Right ventricle myocardium superior (tissue), 1 donor: ENCODE data around the gene UFD1. TPM values are rescaled to one million over a fixed set of nuclear protein-coding genes. Genes with fewer than 3 reads are reported as not detected.
A peak's percentile ranks its signal among the peaks of the same experiment; 100 is the strongest.

ENCODE experiments used
- ATAC-seq: fragments of 200-7000 bp; cut with Tn5 transposase; one replicate; pipeline ENCODE4 v1.9.1; 2020; ENCODE audit warnings: mild to moderate bottlenecking; ENCODE audit not compliant: poor library complexity
- DNase-seq: peaks from one replicate; pipeline ENCODE4 v3.0.0-alpha.2; 2020
- intact Hi-C: fragments of 100-400 bp; cut with DNase I; formaldehyde crosslinking; loops from one replicate; pipeline ENCODE4 v1.11.2; 2022
- total RNA-seq: library from RNA; stranded (reverse); fragmentation: NEBNext Ultra II Directional; extraction: Animal tissue kit (Norgen Biotek cat#: 25700); gene quantifications from one replicate; pipeline ENCODE4 v1.2.1, GENCODE V29; 2021
- donor health status: DM: no; HTN: yes; CAD: no; lungs with severe emphysema.

The UFD1 gene
- total RNA-seq, 1 donor from 2014 or later = 43.5 TPM

- ATAC-seq (no peak), DNase-seq (peak; percentile 13)
- intact Hi-C loops = no loop called here
Measured at GRCh38 chr22:19517919-19518611, 39.1 kb upstream of the UFD1 start.

- DNase-seq = peak; percentile 34
- ATAC-seq = no peak
- intact Hi-C loops = no loop called here
Measured at GRCh38 chr22:19517171-19517500, 38.1 kb upstream of the UFD1 start.

GRCh38 chr22:19516378-19517170 is 37.6 kb upstream of the UFD1 start:
- DNase-seq (peak; percentile 30), ATAC-seq (no peak)
- intact Hi-C loops = no loop called here

GRCh38 chr22:19515654-19516377 is 36.8 kb upstream of the UFD1 start:
- intact Hi-C loops = no loop called here
- DNase-seq (peak; percentile 21), ATAC-seq (no peak)

- DNase-seq (peak; percentile 22), ATAC-seq (no peak)
- intact Hi-C loops = no loop called here
Measured at GRCh38 chr22:19514831-19515565, 36.0 kb upstream of the UFD1 start.

GRCh38 chr22:19513823-19514222 is 34.8 kb upstream of the UFD1 start:
- DNase-seq (no peak), ATAC-seq (no peak)
- intact Hi-C loops = no loop called here

GRCh38 chr22:19510919-19511341 is 31.9 kb upstream of the UFD1 start:
- ATAC-seq (no peak), DNase-seq (no peak)
- intact Hi-C loops = no loop called here

- DNase-seq (no peak), ATAC-seq (no peak)
- intact Hi-C loops = no loop called here
Measured at GRCh38 chr22:19509923-19510322, 30.9 kb upstream of the UFD1 start.

GRCh38 chr22:19509191-19509590 is 30.2 kb upstream of the UFD1 start:
- no peak for ATAC-seq
- intact Hi-C loops = no loop called here
- no peak for DNase-seq

GRCh38 chr22:19508024-19508776 is 29.2 kb upstream of the UFD1 start:
- no peak for ATAC-seq
- peak; percentile 31 for DNase-seq
- intact Hi-C loops = no loop called here

- intact Hi-C loops = no loop called here
- ATAC-seq = no peak
Measured at GRCh38 chr22:19507534-19507861, 28.5 kb upstream of the UFD1 start.

GRCh38 chr22:19506212-19506611 is 27.2 kb upstream of the UFD1 start:
- DNase-seq (no peak), ATAC-seq (no peak)
- intact Hi-C loops = no loop called here

More at GRCh38 chr22:19507534-19507861, 28.5 kb upstream of the UFD1 start:
- no peak for DNase-seq

GRCh38 chr22:19505735-19506126 is 26.7 kb upstream of the UFD1 start:
- DNase-seq (no peak), ATAC-seq (no peak)

GRCh38 chr22:19504900-19505734 is 26.1 kb upstream of the UFD1 start:
- no peak for ATAC-seq
- no peak for DNase-seq
- intact Hi-C loops = no loop called here

More at GRCh38 chr22:19505735-19506126, 26.7 kb upstream of the UFD1 start:
- intact Hi-C loops = no loop called here

GRCh38 chr22:19503869-19504268 is 24.9 kb upstream of the UFD1 start:
- intact Hi-C loops = no loop called here
- ATAC-seq (no peak), DNase-seq (no peak)

- DNase-seq = no peak
- intact Hi-C loops = no loop called here
- no peak for ATAC-seq
Measured at GRCh38 chr22:19503367-19503766, 24.4 kb upstream of the UFD1 start.

GRCh38 chr22:19501897-19502447 is 23.0 kb upstream of the UFD1 start:
- intact Hi-C loops = no loop called here
- DNase-seq (no peak), ATAC-seq (no peak)
